Stimulated activated CD8-positive, alpha-beta memory T cell treated with anti-CD3 and anti-CD28 coated beads, Interleukin-4, amount 100 ng/mL, for 4 hours (primary cell): Measurements from ENCODE around the gene GCH1.
"Not testable (repeated sequence)": the region's sequence is repeated elsewhere in the genome, so short reads cannot be mapped to it uniquely, and the experiment has no call there.

Source experiments
- DNase-seq, 2 donors: peaks; one replicate each; pipeline ENCODE4 v3.0.0-alpha.2; 2020; ENCODE audit warnings: low read depth in 2 of 2, low spot score in 1 of 2

Gene GCH1

DNA sequence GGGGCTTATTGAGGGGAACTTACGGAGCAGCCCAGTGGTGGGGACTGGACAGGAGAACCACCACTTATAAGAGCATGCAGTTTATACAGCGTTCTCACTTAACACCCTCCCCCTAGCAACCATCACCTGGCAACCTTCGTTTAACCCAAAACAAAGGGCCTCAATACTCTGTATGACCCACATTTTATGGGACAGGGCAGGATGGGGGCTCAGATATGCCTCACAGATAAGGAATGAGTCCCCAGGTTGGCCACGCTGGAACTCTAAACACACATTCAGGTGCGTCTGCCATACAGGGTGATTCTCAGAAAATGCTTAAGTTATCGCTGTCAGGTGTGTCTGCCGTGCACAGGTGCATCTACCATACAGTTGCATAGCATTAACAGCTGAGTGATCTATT is 99.2 kb downstream of the GCH1 start:
- DNase-seq = no peak

DNA sequence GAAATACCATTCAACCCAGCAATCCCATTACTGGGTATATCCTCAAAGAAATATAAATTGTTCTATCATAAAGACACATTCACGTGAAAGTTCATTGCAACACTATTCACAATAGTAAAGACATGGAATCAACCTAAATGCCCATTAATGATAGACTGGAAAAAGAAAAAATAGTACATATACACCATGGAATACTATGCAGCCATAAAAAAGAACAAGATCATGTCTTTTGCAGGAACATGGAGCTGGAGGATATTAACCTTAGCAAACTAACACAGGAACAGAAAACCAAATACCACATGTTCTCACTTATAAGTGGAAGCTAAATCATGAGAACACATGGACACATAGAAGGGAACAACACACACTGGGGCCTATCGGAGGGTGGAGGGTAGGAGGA is 101.1 kb downstream of the GCH1 start:
- not testable (repeated sequence) for DNase-seq

DNA sequence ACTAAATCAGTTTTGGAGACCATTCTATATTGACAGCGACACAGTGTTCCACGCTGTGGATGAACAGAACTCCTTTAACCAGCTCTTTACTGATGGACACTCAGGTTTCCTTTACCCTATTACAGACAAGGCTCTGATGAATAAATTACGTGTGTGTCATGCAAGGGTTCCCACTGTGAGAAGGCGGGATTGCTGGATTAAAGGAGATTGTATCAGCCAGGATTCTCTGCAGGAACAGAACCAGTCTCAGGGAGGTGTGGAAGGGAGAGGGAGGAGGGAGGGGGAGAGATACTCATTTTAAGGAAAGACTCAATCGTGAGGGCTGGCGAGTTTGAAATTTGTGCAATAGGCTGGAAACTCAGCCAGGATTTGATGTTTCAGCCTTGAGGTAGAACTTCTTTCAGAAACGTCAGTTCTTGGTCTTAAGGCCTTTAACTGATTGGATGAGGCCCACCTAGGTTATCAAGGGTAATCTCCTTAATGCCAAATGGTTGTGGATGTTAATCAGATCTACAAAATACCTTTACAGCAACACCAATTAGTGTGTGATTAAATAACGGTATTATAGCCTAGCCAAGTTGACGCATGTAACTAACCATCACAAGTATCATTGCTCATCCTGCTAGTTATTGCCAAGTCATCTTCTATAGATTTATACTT is 104.0 kb downstream of the GCH1 start:
- DNase-seq = no peak

DNA sequence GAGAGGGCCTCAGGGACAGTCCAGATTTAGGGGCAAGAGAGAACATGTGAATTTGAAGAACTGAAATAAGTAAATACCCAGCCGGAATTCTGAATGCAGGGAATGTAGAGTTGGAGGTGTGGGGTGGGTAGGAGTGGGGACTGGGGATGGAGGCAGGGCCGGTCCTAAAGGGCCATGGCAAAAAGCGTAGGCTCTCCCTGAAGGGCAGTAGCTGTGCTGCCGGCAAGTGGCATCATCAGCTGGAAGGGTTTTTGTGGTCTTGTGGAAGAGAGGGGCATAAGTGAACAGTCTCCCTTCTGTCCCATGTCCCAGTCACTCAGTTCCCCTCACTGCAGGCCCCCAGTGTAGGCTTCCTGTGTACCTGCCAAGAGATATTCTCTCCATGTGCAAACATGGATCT is 104.6 kb downstream of the GCH1 start:
- no peak for DNase-seq

DNA sequence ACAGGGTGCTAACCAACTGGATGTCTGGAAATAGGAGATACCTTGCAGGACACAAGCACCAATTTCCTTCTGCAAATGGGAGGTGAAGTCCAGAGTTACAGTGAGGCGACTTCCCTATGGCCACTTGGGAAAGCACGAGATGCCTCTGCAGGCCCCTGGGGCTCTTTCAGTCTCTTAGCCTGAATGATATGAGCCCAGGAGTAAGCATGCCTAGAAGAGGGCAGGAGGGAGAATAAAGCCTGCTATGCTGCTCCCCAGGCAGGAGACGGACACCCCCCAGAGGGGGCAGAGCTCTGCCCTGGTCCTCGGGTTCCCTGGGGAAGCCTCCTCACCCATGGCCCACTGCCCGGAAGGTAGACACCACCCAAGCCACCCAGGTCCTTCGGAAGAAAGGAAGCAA is 105.1 kb downstream of the GCH1 start:
- DNase-seq = no peak

DNA sequence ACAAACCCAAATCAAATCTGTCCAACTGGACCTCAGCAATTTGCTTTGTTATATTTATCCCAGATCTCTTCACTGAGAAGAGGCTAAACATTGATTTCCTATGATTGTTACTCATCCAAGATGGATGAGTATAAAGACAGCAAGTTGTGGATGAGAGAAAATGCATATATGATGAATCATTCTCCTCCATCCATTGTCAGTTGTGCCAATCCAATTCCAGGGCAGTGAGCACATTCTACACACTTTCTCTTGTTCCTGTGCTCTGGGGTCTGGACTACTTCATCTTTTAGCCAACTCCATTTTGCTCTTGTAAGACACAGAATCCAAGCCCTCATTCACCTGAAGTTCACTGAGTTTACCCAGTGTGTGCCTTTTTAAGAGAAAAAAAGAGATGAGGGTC is 105.7 kb downstream of the GCH1 start:
- DNase-seq = no peak

DNA sequence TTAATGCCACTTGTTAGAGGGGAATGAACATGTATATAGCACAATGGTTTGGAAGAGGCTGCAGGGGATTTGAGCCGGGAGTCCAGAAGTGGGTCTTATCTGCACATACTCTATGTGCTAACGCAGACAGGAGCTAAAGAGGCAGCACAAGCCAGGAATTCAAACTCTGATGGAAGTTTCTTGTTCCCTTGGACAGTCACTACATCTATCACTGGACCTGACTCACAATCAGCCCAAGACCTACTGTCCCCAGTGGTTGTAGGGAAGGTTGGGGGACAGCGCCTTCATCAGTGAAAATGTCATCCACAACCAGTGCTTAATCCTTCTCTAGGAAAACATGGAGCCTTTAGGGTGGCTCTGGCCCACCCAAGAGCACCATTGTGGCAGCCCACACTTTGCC is 107.8 kb downstream of the GCH1 start:
- DNase-seq = no peak

DNA sequence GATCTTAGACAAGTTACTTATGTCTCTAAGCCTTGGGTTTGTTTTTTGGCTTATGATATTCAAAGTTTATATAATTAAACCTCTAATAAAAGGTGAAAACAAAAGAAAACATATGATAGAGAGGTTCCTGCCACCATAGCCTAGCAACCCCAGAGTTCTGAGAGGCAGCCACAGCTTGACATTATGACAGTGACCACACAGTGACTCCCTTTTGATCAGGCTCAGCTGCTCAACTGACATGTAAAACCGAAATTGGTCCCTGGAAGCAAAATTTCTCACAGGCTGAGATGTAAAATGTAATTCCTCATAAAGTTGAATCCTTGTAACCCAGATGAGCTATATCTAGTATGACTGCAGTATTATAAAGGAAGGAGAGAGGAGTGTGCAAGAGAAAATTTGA is 108.5 kb downstream of the GCH1 start:
- no peak for DNase-seq

DNA sequence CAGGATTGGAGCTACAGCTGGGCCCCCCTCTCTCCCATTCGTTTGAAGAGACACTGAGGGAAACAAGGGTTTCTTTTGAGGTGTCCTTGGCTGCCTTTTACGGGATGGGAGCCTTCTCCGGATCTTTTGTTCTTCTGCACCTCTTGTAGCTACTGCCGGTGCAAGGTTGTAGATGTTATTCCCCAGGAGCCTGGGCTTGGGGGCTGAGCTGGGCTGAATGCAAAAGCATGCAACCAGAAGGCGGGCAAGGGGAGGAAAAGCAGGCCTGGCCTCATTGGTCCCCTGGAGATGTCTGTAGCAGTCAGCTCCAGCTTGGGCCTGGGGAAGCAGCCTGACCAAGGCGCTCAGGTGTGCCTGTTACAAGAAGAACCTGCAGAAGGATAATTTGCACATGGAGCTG is 110.3 kb downstream of the GCH1 start:
- no peak for DNase-seq
